ENCODE measurements around the gene NFRKB.

Gene NFRKB

DNA sequence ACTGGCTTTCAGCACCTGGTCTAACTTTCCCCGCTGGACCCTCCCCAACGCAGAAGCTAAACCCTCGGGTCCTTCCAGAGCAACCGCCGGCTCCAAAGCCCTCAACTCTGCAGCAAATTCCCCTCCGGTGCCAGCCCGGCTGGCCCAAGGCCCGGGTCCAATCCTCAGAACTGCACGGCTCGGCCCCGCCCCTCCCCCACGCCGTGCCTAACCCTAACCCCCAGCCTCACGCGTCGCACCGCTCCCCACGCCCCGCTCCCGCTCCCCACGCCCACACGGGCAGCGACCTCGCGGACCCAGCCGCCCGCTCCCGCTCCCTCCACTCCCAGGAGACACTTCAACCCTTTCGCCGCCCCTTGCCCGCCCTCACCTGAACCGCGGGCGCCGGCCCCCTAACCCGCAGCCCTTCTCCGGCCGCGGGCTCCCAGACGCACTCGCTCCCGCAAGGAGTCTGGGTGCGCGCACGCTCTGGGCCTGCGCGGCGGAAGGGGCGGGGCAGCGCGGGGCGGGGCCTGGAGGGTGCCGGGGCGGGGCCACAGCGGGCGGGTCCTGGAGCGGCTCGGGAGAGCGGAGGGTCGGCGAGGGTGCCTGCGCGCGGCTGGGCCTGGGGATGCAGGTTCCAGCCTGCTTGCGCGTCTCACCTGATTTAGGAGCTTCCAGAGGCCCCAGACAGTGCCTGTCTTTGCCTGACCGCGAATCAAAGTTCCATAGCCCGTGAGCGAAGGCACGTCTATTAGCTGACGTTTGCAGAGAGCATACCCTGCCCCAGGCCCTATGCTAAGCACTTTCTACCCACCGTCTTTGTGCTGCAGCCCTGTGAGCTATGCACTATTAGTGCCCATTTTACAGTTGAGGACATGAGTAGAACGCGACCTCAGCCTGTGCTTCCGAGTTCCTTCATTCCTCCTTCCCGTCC is at the start of gene NFRKB:
Gene NFRKB (minus strand): TSS at position 453 of the 916 bp plus-strand sequence. CDS start 2,729 bp downstream, outside the sequence.
- DNase-seq = peak; percentile 86

GRCh38 chr11:129944696-129945095 is 49.3 kb upstream of the NFRKB start:
- no peak for DNase-seq

- DNase-seq = no peak
These were observed 47.7 kb upstream of the NFRKB start for GRCh38 chr11:129943036-129943435.

DNA sequence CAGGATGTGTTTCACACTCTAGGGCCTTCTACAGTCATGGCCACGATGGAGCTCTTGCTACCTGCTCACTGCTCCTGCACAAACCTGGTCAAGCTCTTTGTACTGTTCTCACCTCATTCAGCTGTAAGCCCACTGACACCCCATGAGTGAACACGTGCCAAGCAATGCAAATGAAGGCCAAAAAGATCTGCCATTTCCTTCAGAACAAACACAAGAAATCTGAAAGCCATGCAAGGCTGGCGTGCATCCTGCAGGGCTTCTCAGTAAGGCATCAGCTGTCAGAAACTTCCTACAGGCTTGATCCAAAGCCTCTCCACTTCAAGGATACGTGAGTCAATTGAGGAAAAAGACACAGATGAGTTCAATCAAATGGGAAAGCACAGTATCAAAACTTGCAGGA is 44.1 kb upstream of the NFRKB start:
- no peak for DNase-seq

GRCh38 chr11:129938764-129939163 is 43.4 kb upstream of the NFRKB start:
- DNase-seq = no peak

- no peak for DNase-seq
These were observed 42.3 kb upstream of the NFRKB start for GRCh38 chr11:129937592-129938238.

GRCh38 chr11:129935723-129936122 is 40.3 kb upstream of the NFRKB start:
- DNase-seq = no peak

DNA sequence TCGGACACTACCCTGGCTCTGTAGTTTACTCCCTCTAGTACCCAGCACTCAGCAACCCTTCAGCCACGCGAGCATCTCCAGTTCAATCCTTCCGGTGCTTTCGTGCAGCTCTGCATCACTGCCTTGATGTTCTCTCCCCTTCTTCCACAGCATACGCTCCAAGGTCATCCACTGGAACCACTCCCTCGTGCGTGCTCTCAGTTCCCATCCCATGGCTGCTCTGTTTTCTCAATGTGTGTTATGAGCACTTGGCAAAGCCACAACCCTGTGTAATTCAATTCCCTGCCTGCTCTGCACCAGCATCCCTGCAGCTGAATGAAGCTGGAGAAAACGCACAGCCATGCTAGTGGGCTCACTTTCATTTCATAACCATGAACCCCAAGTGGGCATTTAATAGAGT is 38.5 kb upstream of the NFRKB start:
- DNase-seq = no peak

DNA sequence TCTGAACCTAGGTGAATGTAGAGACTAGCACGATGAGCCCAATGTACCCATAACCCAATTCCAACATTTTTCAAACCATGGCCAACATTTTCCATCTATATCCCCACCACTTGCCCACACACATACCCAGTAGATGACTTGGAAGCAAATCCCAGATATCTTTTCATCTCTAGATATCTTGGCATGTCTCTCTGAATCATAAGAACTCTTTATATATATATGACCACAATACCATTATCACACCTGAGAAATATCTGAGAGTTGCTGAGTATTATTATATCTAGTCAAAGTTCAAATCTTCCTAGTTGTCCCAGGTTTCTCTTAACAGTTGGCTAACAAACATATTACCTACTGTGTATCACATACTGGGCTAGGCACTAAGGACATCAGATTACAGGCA is 37.9 kb upstream of the NFRKB start:
- DNase-seq = no peak

- no peak for DNase-seq
These were observed 37.1 kb upstream of the NFRKB start for GRCh38 chr11:129932381-129933067.

DNA sequence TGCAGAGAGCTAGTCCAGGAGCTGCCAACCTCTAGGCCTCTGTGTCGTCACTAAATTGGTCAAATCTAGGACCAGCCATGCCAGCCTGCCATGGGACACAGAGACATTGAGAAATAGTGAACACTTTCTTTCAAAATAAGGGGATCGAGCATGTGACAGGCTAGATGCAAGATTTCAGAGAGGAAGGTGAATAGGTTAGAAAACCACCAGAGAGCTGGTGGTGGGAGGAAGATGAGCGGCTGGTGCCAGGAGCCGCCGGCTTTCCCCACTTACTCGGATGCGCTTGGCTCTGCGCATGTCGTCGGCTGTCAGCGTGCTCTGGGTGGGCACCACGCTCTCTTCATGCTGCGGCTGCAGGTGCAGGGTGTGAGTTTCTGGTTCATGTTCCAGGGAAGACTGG is 35.4 kb upstream of the NFRKB start:
- no peak for DNase-seq

DNA sequence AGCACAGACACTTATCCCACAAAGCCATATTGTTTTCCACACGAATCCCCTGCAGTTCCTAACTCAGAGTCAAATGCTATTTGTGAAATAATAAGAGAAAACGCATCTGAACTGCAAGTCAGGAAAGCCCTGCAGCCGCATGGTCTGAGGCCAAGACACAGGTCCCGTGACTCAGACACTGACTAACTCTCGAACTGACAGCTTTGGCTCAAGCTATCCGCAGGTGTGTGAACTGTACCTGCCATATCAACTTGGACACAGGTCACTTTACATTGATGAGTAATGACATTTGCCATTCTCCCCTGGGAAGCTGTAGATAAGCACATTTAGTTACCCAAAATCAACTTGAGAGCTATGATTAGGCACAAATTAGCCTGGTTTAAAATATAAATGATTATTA is 34.9 kb upstream of the NFRKB start:
- no peak for DNase-seq

DNA sequence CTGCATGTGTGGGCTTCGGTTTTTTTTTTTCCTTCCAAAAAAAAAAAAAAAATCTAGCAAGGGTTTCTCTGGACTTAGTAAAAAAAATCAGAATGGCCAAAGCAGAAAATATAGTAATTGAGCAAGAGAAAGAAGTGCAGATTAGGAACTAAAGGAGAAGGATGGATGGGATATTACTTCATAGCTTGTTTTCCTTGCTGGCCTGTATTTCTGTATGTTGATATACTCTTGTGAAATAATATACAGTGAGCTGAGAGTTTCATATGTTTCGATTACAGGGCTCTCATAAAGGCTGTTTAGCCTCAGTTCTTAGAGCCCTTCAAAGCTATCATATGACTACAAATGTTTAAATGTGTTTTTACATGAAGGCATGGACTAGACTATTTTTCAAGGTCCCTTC is 34.3 kb upstream of the NFRKB start:
- DNase-seq = no peak

DNA sequence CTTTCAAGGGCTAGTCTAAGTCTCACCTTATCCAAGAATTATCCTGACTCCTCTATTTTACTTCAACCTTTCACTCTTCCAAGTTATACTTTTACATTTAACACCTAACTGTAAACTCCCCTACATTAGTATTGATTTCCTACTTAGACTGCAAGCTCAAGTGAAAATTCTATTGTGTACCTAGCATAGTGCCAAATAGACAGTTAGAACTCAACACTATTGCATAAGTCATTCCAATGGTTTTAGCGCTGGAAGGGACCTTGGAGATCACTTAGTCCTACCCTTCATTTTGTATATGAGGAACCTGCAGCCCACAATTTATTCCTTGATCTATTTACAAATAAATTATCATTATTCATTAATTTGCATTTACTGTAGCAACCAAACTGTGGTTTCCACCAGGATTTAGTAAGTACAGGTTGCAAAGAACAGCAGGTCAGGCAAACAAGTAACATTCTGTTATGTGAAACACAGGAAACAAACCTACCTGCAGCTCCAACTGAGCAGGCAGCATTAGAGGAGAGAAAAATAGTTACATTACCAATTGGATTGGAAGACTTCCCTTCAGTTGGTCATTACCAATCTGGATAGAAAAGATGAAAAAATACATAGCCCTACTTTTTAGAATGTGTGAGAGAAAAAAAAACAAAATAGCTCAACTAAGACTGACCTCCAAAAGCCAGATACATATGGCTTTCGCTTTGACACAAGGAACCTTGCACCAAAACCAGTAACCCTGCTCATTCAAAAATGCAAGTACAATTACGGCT is 33.7 kb upstream of the NFRKB start:
- no peak for DNase-seq

GRCh38 chr11:129922674-129923073 is 27.3 kb upstream of the NFRKB start:
- no peak for DNase-seq

- no peak for DNase-seq
These were observed 23.0 kb upstream of the NFRKB start for GRCh38 chr11:129918361-129918760.

- DNase-seq = no peak
These were observed 21.9 kb upstream of the NFRKB start for GRCh38 chr11:129917231-129917630.

DNA sequence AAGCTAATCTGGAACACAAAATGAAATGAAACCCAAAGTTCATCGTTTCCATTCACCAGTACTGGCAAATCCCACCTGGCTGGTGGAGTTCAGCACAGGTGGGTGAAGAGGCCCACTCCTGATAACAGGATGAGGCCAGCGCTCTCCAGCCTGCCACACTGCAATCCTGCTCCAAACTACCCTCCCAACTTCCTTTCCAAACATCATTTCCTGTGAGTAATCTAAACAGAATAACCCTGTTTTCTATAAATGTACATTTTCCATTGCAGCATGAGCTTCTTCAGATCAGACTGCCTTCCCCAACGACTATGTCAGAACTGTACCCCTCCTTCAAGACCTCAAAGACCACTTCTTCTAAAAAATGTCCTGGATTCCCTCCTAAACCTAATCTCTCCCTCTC is 15.9 kb upstream of the NFRKB start:
- DNase-seq = no peak

DNA sequence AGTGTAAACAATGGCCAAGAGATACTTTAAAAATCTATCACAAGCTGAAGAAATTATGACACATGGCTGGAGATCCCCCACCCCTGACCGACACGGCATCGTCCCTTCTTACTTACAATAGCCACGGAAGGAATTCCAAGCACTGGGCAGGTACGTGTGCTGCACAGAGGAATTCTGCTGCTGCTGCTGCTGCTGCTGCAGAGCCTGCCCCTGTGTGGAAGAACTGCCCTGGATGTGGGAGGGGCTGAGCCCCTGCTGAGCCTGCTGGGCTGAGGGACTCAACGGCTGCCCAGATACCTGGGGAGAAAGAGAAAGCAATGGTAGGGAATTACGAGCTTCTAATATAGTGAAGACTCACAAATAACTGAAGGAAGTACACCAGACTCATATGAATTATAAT is 15.0 kb upstream of the NFRKB start:
- no peak for DNase-seq

DNA sequence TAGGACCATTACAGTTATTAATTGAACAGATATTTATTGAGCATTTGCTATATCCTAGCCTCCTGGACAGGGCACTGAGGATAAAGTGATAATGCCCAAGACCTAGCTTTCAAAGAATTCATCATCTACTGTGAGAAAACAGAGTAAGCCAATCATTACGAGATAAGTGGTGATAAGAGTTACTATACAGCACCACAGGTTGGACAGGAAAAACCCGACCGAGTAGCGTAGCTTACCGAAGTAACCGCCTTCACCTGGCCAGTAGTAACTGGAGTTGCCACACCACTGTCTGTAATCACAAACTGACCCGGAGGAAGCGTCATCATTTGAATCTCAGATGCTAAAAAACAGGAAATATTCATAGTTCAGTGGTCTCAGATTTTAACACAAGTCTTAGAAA is 10.0 kb upstream of the NFRKB start:
- DNase-seq = no peak

DNA sequence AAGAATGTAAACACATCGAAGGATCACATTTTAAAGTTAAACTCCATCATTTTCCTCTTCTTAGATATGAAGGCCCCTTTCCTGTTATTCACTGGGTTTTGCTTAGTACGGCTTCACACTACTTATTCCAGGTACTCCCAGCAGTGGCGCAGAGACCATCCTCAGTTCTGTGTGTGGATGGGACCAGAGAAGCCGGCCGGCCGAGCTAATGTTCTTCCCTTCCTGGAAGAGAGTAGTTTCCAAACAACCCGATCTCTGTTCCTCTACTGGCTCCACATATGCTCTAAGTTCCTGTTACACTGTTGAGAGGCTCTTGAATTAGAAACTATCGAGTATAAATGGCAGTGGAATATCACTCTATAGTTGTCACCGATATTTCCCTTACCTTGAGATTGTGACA is 684 bp upstream of the NFRKB start:
- no peak for DNase-seq

- DNase-seq = no peak
These were observed 876 bp downstream of the NFRKB start for GRCh38 chr11:129894278-129895125.

All from CD4-positive, alpha-beta T cell treated with Interleukin-15 for 1 hour (primary cell).